Heart left ventricle (tissue), 16 donors: ENCODE results near the gene F7. TPM values are rescaled to one million over a fixed set of nuclear protein-coding genes. Genes with fewer than 3 reads are reported as not detected.

Experiments used
- ATAC-seq, 4 donors: fragments of 200-7000 bp; cut with Tn5 transposase; one replicate each; pipeline ENCODE4 v1.9.1; 2020 to 2022; ENCODE audit warnings: moderate library complexity in 4 of 4, mild to moderate bottlenecking in 3 of 4, moderate number of reproducible peaks in 1 of 4
- DNase-seq, 5 donors: peaks; one replicate each; pipeline ENCODE4 v3.0.0-alpha.2; 2020
- H3K27ac ChIP-seq, 12 donors: fragments of 200-600 bp; sonication (generic) in 4 of 12; one replicate each; pipeline versions ENCODE4 v1.5.0 to v1.8.0; 2016 to 2022; ENCODE audit warnings: mild to moderate bottlenecking in 2 of 12
- H3K27me3 ChIP-seq, 9 donors: fragments of 200-600 bp; sonication (generic) in 2 of 9; one replicate each; pipeline versions ENCODE4 v1.5.1 to v1.8.0; 2016 to 2022; ENCODE audit warnings: mild to moderate bottlenecking in 3 of 9
- H3K36me3 ChIP-seq, 9 donors: fragments of 200-600 bp; sonication (generic) in 2 of 9; one replicate each; pipeline versions ENCODE4 v1.5.0 to v1.8.0; 2018 to 2022; ENCODE audit warnings: mild to moderate bottlenecking in 2 of 9
- H3K4me1 ChIP-seq, 12 donors: fragments of 200-600 bp; sonication (generic) in 4 of 12; one replicate each; pipeline versions ENCODE4 v1.5.0 to v1.8.0; 2016 to 2022; ENCODE audit warnings: mild to moderate bottlenecking in 3 of 12
- H3K4me3 ChIP-seq, 12 donors: fragments of 200-600 bp; sonication (generic) in 4 of 12; one replicate each; pipeline versions ENCODE4 v1.5.0 to v1.8.0; 2017 to 2022; ENCODE audit warnings: mild to moderate bottlenecking in 9 of 12, moderate library complexity in 4 of 12
- H3K9me3 ChIP-seq, 12 donors: fragments of 200-600 bp; sonication (generic) in 4 of 12; one replicate each; pipeline versions ENCODE4 v1.5.0 to v1.8.0; 2016 to 2022; ENCODE audit warnings: mild to moderate bottlenecking in 1 of 12
- CTCF ChIP-seq, 12 donors: fragments of 200-600 bp; sonication (generic) in 4 of 12; IDR thresholded peaks; one replicate each; pipeline versions ENCODE4 v1.5.0 to v1.8.0; 2018 to 2022; ENCODE audit warnings: antibody characterized with exemption in 12 of 12, mild to moderate bottlenecking in 5 of 12
- POLR2A ChIP-seq, 2 donors: fragments of 450-650 bp; IDR thresholded peaks; one replicate each; pipeline ENCODE4 v1.6.1; 2017; ENCODE audit warnings: antibody characterized with exemption in 2 of 2, mild to moderate bottlenecking in 2 of 2, moderate library complexity in 2 of 2
- WGBS, 4 donors: extraction: QIAGEN DNeasy Blood & Tissue Kit in 2 of 4; methylation state at CpG; one replicate each; pipeline versions ENCODE4 v1.1.5 to v1.1.7; 2013 to 2018; 5-methylcytosine and 5-hydroxymethylcytosine counted together
- intact Hi-C, 10 donors: fragments of 100-400 bp; cut with DNase I; formaldehyde crosslinking; loops; one replicate each; pipeline versions ENCODE4 v1.11.1 to v1.14.2; 2022
- polyA plus RNA-seq, 2 donors: library from polyadenylated mRNA; stranded (reverse); fragments of 200-250 nt; gene quantifications; one replicate each; pipeline ENCODE4 v1.2.3, GENCODE V29; 2013
- total RNA-seq, 9 donors: library from RNA; depleted of rRNA in 2 of 9; stranded (reverse); fragments of >200 nt in 2 of 9; fragmentation: NEBNext Ultra II Directional in 3 of 9; extraction: Animal tissue kit (Norgen Biotek cat#: 25700) in 3 of 9; gene quantifications; one replicate each; pipeline versions ENCODE4 v1.1.0 to v1.2.4, GENCODE V29; 2016 to 2023
- donor health status: ischemic (EF 13 %, LVEDD 7.1; RV severe dilation, severe dysfunction).
- donor health status: healthy with polysubstance abuse.
- donor health status: DM: no; HTN: yes; CAD: no.
- donor health status: DM: no; HTN: no; CAD: no.
- donor health status: ischemic (EF 25% LVEDD 6.9; RV normal size, moderate dysfunction).
- donor health status: ischemic (EF 25% LVEDD 5.7; RV mildly dilated, moderate dysfunction).
- donor health status: healthy.
- donor health status: DM: yes; HTN: yes; CAD: no.
- donor health status: ischemic (EF 35%, LVEDD 5.7; RV mildly dilated, moderate dysfunction).
- donor health status: nonischemic (EF 11% LVEDD 7.7; RV severe dilation, severe dysfunction).
- donor health status: DM: yes; HTN: yes; CAD: no.
- donor health status: PGD.
- donor health status: ischemic (EF 29% LVEDD 5.4; RV normal size, mild dysfunction).
- donor health status: nonischemic (EF 23%, LVEDD 6.1; RV moderate dilation, normal function).

The F7 gene
- total and polyA plus RNA-seq, 11 donors, result 0.01 to 0.41 (median 0.13) TPM; not detected in 7

- 70 to 81% (median 75%) methylated on average over 8 to 9 of the region's 9 CpGs for WGBS, 4 donors
- TF ChIP-seq POLR2A (IDR thresholded peaks at IDR 0.05), result no peak
- no peak for TF ChIP-seq CTCF (IDR thresholded peaks at IDR 0.05)
- DNase-seq, result peak in 2 of 5 donors; percentile 9 to 11
- H3K4me1 ChIP-seq, result peaks cover 0 to 18% (median 13%) of the 10 kb centered on the region in 12 donors
- H3K9me3 ChIP-seq, result no peaks in the 10 kb centered on the region
- H3K4me3 ChIP-seq, result no peak overlapping the region
- H3K27ac ChIP-seq, result no peak overlapping the region
- H3K36me3 ChIP-seq, result no peaks in the 10 kb centered on the region
- peaks cover 4 to 28% (median 21%) of the 10 kb centered on the region in 9 donors for H3K27me3 ChIP-seq
- no peak for ATAC-seq
- intact Hi-C loops, result no loop called here
Observed at GRCh38 chr13:113112893-113113845, 7.6 kb downstream of the F7 start.

GRCh38 chr13:113113846-113114271 lies 8.3 kb downstream of the F7 start:
- no peaks in the 10 kb centered on the region for H3K9me3 ChIP-seq
- DNase-seq (peak in 2 of 5 donors; percentile 11), ATAC-seq (no peak)
- no peak overlapping the region for H3K4me3 ChIP-seq
- WGBS, 4 donors, result 94 to 97% (median 96%) methylated on average over 8 of the region's 8 CpGs
- peaks cover 0 to 18% (median 13%) of the 10 kb centered on the region in 12 donors for H3K4me1 ChIP-seq
- no peak for TF ChIP-seq POLR2A (IDR thresholded peaks at IDR 0.05)
- TF ChIP-seq CTCF (IDR thresholded peaks at IDR 0.05), result no peak
- intact Hi-C loops, result no loop called here
- no peak overlapping the region for H3K27ac ChIP-seq
- H3K36me3 ChIP-seq, result no peaks in the 10 kb centered on the region
- H3K27me3 ChIP-seq, result peaks cover 4 to 28% (median 21%) of the 10 kb centered on the region in 9 donors

GRCh38 chr13:113114511-113115362 lies 9.1 kb downstream of the F7 start:
- H3K27me3 ChIP-seq, result peaks cover 0 to 20% (median 14%) of the 10 kb centered on the region in 9 donors
- DNase-seq, result peak in 3 of 5 donors; percentile 0 to 11 (median 9)
- intact Hi-C loops, result no loop called here

More at GRCh38 chr13:113114511-113115362, 9.1 kb downstream of the F7 start:
- no peak overlapping the region for H3K4me3 ChIP-seq
- H3K27ac ChIP-seq, result no peak overlapping the region
- no peaks in the 10 kb centered on the region for H3K9me3 ChIP-seq
- H3K4me1 ChIP-seq, result peaks cover 0 to 13% (median 12%) of the 10 kb centered on the region in 12 donors
- WGBS, 4 donors, result 87 to 92% (median 88%) methylated on average over 16 to 17 of the region's 17 CpGs
- ATAC-seq, result no peak
- TF ChIP-seq POLR2A (IDR thresholded peaks at IDR 0.05) (no peak), CTCF (IDR thresholded peaks at IDR 0.05) (no peak)
- H3K36me3 ChIP-seq, result no peaks in the 10 kb centered on the region
